GM23338 (cell line): ENCODE results near the gene FHL1.

ENCODE experiments used
- CTCF ChIP-seq, 2 experiments: fragments of 200-600 bp in 1 of 2; sonication (generic) in 1 of 2; conservative IDR thresholded peaks; 2 replicates each; pipeline versions ENCODE4 v1.5.1 to v1.6.1; 2016 to 2017; ENCODE audit warnings: antibody characterized with exemption in 2 of 2, low read depth in 2 of 2, mild to moderate bottlenecking in 2 of 2, moderate library complexity in 1 of 2
- ETS1 ChIP-seq: IDR thresholded peaks from 2 replicates; pipeline ENCODE4 v1.6.1; 2016; ENCODE audit warnings: antibody characterized with exemption
- EZH2 ChIP-seq: fragments of 200-600 bp; sonication (generic); IDR thresholded peaks from one replicate; pipeline ENCODE4 v1.8.0; 2017; ENCODE audit warnings: antibody characterized with exemption, mild to moderate bottlenecking, low read depth; ENCODE audit not compliant: unreplicated experiment
- EZH2phosphoT487 ChIP-seq: fragments of 200-600 bp; sonication (generic); IDR thresholded peaks from one replicate; pipeline ENCODE4 v1.8.1; 2018; ENCODE audit warnings: antibody characterized with exemption; ENCODE audit not compliant: unreplicated experiment
- POLR2AphosphoS5 ChIP-seq: IDR thresholded peaks from 2 replicates; pipeline ENCODE4 v1.6.1; 2016; ENCODE audit warnings: antibody characterized with exemption, low read depth
- REST ChIP-seq: IDR thresholded peaks from one replicate; pipeline ENCODE4 v1.6.1; 2018; ENCODE audit warnings: antibody characterized with exemption; ENCODE audit not compliant: unreplicated experiment
- STAT1 ChIP-seq: IDR thresholded peaks from one replicate; pipeline ENCODE4 v1.6.1; 2016; ENCODE audit warnings: antibody characterized with exemption; ENCODE audit not compliant: unreplicated experiment
- ZNF331 ChIP-seq: fragments of 250-450 bp; sonication (Bioruptor Pico); IDR thresholded peaks from 2 replicates; pipeline ENCODE4 v1.5.0; 2020; ENCODE audit warnings: low read depth, mild to moderate bottlenecking, moderate library complexity

- TF ChIP-seq POLR2AphosphoS5 (no peak), CTCF (conservative IDR thresholded peaks at IDR 0.05; ENCODE audit: low read depth in 2 of 2) (no peak), REST (no peak), EZH2 (no peak), EZH2phosphoT487 (no peak), STAT1 (no peak), ETS1 (no peak), ZNF331 (CRISPR knock-in tag) (no peak)
Observed at GRCh38 chrX:136138939-136139338, 8.4 kb upstream of the FHL1 start.
